LHCN-M2 (cell line): ENCODE results near the gene PSMD4. TPM values are rescaled to one million over a fixed set of nuclear protein-coding genes. Genes with fewer than 3 reads are reported as not detected.
"Not testable (repeated sequence)": the region's sequence is repeated elsewhere in the genome, so short reads cannot be mapped to it uniquely, and the experiment has no call there.

Experiments used
- DNase-seq: peaks from one replicate; pipeline ENCODE4 v3.0.0-alpha.2; 2012; ENCODE audit warnings: low read depth
- total RNA-seq: library from RNA; depleted of rRNA; stranded (reverse); fragments of >200 nt; gene quantifications from 2 replicates; pipeline ENCODE4 v1.2.3, GENCODE V29; 2014

The PSMD4 gene
- total RNA-seq, 1 experiment from 2014 or later = 175 TPM

DNA sequence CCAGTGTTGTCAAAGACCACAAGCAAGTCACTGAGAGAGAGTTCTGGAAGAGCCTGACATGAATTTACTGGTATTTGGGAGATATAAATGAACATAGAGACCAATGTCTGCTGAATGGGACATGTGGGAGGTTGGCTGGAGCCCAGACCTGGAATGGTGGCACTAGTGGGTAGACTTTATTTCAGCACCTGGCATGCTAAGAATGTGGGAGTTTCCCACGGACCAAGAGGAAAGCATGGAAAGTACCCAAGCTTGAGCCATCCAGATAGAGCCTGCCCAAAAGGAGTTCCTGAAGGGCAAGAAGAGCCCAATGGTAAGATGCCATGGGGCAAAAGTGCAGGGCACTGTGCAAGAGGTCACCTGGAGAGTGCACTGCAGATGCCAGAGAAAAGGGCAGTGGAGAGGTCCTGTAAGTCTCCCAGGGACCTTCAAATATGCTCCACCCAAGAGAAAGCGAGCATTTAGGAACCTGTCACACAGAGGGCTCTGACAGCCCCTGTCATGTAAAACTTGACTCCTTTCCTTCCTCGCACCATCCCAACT lies 19.5 kb downstream of the PSMD4 start:
- DNase-seq = no peak

- DNase-seq = not testable (repeated sequence)
Observed at GRCh38 chr1:151275341-151275740, 20.8 kb downstream of the PSMD4 start.

DNA sequence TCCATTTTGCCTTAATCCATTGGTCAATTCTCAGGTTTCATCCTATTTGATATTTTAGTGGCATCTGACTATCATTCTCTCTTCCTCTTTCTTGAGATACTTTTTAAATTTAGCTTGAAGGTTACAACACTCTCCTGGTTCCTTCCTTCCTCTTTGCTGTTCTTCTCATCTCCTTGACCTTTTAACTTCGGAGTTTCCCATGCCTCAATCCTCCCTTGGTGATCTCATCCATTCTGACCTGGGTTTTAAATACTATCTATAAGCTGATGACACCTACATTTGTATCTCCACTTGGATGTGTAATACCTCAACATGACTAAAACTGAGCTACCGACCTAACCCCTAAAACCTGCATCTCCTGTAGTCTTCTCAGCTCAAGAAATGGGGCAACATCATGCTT lies 22.7 kb downstream of the PSMD4 start:
- no peak for DNase-seq

DNA sequence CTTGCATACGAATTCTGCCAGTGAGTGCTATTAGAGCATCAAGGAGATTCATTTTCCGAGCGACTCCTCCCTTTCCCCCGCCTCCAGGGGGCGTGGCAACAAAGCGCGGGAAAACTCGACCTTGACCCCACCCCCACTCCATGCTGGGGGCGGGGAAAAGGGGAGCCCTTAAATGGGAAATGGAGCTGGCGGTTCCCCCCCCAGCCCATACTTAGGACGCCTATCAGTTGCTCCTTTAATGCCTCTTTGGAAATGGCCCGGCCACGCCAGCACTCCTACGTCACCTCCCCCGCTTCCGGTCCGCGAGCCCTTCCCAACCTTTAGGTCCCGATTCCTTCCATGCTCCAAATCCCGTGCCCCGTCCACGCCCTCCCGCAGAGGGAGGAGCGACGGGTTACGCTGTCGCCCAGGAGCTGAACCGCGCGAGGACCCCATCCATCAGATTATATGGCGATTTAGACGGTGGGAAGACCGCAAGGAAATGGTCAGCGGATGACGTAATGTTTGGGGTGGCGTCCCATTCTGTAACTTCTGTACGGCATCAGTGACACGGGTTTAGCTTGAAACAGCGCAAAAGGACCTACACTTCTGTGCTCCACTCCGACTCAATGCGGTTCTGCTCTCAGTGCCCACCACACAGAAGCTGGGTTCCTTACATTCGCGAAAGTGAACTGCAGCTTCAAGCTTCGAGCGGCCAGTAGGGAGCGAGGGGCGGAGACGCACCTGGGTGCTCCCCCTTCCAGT lies 26.9 kb downstream of the PSMD4 start:
- DNase-seq = peak; percentile 97

GRCh38 chr1:151281969-151282882 lies 27.7 kb downstream of the PSMD4 start, which contains the start of gene ZNF687:
TSS of gene ZNF687 (plus strand) at chr1:151282299. CDS start at chr1:151286292, 3,993 bp downstream.
- DNase-seq = peak; percentile 100

- peak; percentile 12 for DNase-seq
Observed at GRCh38 chr1:151282883-151283725, 28.6 kb downstream of the PSMD4 start.

- DNase-seq = no peak
Observed at GRCh38 chr1:151284013-151284577, 29.6 kb downstream of the PSMD4 start.

- DNase-seq = no peak
Observed at GRCh38 chr1:151286619-151287340, 32.2 kb downstream of the PSMD4 start.

GRCh38 chr1:151287341-151287699 lies 32.8 kb downstream of the PSMD4 start:
- DNase-seq = no peak

GRCh38 chr1:151287767-151288500 lies 33.4 kb downstream of the PSMD4 start:
- DNase-seq = no peak

- DNase-seq = no peak
Observed at GRCh38 chr1:151288502-151288901, 34.0 kb downstream of the PSMD4 start.

GRCh38 chr1:151289080-151289935 lies 34.8 kb downstream of the PSMD4 start:
- no peak for DNase-seq

DNA sequence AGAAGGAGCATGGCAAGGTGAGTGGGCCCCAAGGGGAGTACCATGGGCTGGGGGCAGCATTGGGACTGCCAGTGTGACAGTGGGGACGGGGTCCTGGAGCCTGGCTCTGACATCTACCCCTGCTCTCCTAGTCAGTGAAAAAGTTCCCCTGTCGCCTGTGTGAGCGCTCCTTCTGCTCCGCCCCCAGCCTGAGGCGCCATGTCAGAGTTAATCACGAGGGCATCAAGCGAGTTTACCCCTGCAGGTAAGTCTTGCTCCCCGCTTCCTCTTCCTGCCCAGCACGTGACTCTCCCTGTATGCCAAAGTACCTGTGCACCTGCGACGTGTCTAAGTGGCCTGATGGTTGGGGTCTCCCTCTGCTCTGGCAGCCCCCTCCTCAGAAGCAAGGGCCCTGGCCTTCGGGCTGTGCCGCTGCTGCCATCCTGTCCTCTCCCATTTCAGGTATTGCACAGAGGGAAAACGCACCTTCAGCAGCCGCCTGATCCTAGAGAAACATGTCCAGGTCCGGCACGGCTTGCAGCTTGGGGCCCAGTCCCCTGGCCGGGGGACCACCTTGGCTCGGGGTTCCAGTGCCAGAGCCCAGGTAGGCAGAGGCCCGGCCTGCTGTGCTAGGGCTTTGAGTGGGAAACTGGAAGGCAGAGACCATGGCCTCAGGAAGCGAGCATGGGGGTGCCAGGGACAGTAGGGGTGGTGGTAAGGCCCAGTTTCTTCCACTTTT lies 35.6 kb downstream of the PSMD4 start:
- DNase-seq = no peak

DNA sequence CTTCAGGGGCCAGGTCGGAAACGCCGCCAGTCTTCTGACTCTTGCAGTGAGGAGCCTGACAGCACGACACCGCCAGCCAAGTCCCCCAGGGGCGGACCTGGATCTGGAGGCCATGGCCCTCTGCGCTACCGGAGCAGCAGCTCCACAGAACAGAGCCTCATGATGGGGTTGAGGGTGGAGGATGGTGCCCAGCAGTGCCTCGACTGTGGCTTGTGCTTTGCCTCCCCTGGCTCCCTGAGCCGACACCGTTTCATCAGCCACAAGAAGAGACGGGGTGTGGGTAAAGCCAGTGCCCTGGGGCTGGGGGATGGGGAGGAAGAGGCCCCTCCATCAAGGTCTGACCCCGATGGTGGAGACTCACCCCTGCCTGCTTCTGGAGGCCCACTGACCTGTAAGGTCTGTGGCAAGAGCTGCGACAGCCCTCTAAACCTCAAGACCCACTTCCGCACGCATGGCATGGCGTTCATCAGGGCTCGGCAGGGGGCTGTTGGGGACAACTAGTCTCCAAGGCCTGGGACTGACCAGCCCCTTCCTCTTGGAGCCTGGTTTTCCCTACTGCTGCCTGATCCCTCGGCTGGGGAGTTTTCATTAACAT lies 36.3 kb downstream of the PSMD4 start:
- DNase-seq = no peak

GRCh38 chr1:151292207-151293030 lies 37.9 kb downstream of the PSMD4 start:
- peak; percentile 55 for DNase-seq

GRCh38 chr1:151293093-151293492 lies 38.6 kb downstream of the PSMD4 start:
- DNase-seq = no peak
